GM18867 (cell line): Measurements from ENCODE around the gene ALG14.
"Not testable (repeated sequence)": the region's sequence is repeated elsewhere in the genome, so short reads cannot be mapped to it uniquely, and the experiment has no call there.

Experiments
- ATAC-seq: cut with Tn5 transposase; IDR thresholded peaks from one replicate; pipeline ENCODE4 v1.9.1; 2021; ENCODE audit warnings: mild to moderate bottlenecking, moderate library complexity; ENCODE audit not compliant: unreplicated experiment

ALG14 gene

GRCh38 chr1:95072532-95073419 lies at the start of gene ALG14:
TSS of gene ALG14 (minus strand) at chr1:95072951. CDS start at chr1:95072898, 53 bp downstream.
- peak; percentile 98 for ATAC-seq

GRCh38 chr1:95122151-95122697 lies 49.5 kb upstream of the ALG14 start:
- no peak for ATAC-seq

GRCh38 chr1:95119273-95119672 lies 46.5 kb upstream of the ALG14 start:
- ATAC-seq = no peak

- ATAC-seq = no peak
Observed at GRCh38 chr1:95118710-95119109, 46.0 kb upstream of the ALG14 start.

- no peak for ATAC-seq
Observed at GRCh38 chr1:95118067-95118499, 45.3 kb upstream of the ALG14 start.

GRCh38 chr1:95117207-95118066 lies 44.7 kb upstream of the ALG14 start, which contains the start of gene TLCD4:
TSS of gene TLCD4 (plus strand) at chr1:95117355. CDS start at chr1:95143902, 26,547 bp downstream.
- ATAC-seq = peak; percentile 62

- ATAC-seq = peak; percentile 61
Observed at GRCh38 chr1:95116580-95117206, 43.9 kb upstream of the ALG14 start.

- ATAC-seq = no peak
Observed at GRCh38 chr1:95115708-95116137, 43.0 kb upstream of the ALG14 start.

- no peak for ATAC-seq
Observed at GRCh38 chr1:95113684-95114083, 40.9 kb upstream of the ALG14 start.

GRCh38 chr1:95111014-95111413 lies 38.3 kb upstream of the ALG14 start:
- no peak for ATAC-seq

GRCh38 chr1:95108792-95109191 lies 36.0 kb upstream of the ALG14 start:
- ATAC-seq = no peak

- ATAC-seq = no peak
Observed at GRCh38 chr1:95098196-95098595, 25.4 kb upstream of the ALG14 start.

GRCh38 chr1:95097426-95097825 lies 24.7 kb upstream of the ALG14 start:
- ATAC-seq = no peak

- peak; percentile 39 for ATAC-seq
Observed at GRCh38 chr1:95096218-95096841, 23.6 kb upstream of the ALG14 start.

GRCh38 chr1:95095833-95096217 lies 23.1 kb upstream of the ALG14 start:
- ATAC-seq = peak; percentile 98

GRCh38 chr1:95094923-95095322 lies 22.2 kb upstream of the ALG14 start:
- no peak for ATAC-seq

GRCh38 chr1:95093296-95093695 lies 20.5 kb upstream of the ALG14 start:
- no peak for ATAC-seq

GRCh38 chr1:95092891-95093290 lies 20.1 kb upstream of the ALG14 start:
- not testable (repeated sequence) for ATAC-seq

- ATAC-seq = not testable (repeated sequence)
Observed at GRCh38 chr1:95091290-95091689, 18.5 kb upstream of the ALG14 start.

- no peak for ATAC-seq
Observed at GRCh38 chr1:95089650-95090287, 17.0 kb upstream of the ALG14 start.
